Medulla oblongata (tissue), 1 donor: ENCODE data around the gene SGPP2.
"Not testable (repeated sequence)": the region's sequence is repeated elsewhere in the genome, so short reads cannot be mapped to it uniquely, and the experiment has no call there.

Experiments used
- DNase-seq: peaks from one replicate; pipeline ENCODE4 v3.0.0-alpha.2; 2015; ENCODE audit errors: extremely low spot score

The SGPP2 gene

DNA sequence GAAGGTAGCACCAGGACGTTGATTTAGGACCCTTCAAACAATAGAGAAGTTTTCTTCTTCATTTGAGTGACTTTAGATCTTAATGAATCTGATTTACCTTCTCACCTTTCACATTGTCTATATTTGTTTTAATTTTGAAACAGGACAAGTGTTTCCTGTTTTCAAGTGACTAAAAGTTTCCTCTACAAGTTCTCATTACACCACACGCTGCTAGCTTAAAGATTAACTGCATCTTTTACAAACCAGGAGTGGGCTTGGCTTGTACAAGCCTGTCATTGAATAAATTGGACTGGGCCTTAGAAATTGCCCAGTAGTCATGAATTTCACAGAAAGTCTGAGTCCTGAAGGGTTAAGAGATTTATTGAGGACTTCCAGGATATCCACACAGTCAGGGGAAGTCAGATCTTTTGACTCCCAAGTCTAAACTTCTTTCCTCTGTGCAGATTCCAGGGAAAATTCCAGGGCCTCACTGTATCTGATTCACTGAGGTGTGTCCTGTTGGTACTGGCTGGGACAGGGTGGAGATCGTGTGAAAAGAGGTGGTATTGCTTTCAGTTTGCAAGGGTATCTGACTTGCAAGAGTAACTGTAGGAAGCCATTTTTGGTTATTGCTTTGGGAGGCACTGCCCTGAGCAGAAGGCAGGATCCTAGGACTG, 3.4 kb downstream of the SGPP2 start:
- DNase-seq: no peak

DNA sequence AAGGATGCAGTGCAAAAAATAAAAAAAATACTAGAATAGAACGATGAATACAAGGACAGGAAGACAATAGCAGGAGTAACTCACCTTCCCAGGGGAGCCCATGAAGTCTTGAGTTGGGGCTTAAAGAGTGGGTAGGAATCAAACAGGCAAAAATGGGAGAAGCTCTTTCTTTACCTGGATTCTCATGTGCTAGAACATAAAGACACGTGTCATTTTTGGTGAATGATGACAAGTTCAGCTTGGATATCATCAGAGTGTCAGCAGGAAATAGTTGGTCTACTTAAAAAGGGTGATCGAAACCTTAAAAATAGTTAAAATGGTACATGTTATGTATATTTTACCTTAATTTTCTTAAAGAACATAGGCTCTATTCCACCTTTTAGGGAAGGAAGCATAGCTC, 5.7 kb downstream of the SGPP2 start:
- DNase-seq: no peak

DNA sequence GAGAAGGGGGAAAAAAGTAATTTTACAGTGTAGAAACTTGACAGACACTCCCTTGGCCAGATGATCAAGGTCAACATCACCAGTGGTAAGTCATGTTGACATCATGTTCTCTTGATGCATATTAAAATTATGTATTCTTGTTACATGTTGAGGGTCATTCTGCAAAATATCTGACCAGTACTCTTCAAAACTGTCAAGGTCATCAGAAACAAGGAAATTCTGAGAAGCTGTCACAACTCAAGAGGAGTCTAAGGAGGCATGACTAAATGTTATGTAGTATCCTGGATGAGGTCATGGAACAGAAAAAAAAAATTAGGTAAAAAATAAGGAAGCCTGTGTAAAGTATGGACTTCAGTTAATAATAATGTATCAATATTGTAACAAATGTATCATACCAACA, 6.3 kb downstream of the SGPP2 start:
- no peak for DNase-seq

DNA sequence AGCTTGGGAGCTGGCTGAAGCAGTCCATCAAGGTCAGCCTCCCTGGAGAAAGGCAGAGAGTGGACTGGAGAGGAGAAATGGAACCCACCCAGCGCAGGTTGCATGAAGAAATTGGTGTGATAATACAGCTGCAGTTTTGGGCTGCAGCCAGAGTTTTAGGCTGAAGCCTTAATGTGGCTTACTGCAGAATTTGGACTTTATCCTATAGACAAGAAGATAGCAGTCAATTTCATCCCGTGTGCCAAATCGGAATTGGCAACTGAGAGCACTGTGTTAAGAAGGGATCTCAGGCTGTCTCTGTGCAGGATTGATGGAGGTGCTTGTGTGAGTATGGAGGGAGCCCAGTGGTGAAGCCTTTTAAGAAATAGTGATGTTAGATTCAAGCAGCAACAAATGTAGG, 7.5 kb downstream of the SGPP2 start:
- no peak for DNase-seq

DNA sequence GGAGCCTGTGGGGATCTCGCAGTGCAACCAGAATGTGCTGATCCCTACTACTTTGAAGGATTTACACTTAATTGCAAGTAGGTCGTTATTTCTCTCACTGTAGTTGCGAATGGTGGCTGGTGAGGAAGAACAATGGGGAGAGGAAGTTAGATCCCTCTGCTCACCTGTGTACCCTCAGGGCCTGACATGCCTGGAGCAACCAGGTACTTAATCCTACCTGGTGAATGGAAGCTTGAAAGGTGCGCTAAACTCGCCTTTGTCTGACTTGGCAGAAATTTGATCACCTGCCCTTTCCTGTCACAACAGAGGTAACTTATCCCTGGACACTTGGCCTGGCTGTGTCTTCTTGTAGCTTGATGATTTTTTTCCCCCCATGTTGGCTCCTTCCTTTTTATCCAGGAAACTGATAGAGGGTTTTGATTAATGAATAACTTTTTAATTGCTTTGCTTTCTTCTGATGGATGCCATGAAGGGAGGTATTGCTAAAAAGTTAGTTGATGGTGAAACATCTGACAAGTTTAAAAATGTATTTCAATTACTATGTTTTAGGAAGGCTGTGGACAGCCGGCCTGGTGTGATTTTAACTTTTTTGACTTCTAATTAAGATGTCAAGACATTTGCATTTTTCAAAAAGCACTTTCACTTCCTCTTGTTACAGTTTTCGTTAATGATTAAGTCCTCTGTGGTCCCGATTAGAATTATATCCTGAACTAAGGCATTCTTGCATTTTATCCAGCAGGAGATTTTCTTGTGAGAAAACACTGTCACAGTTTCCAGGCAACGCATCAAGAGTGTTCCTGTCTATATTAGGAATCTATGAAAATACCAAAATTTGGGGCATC, 9.2 kb downstream of the SGPP2 start:
- no peak for DNase-seq

DNA sequence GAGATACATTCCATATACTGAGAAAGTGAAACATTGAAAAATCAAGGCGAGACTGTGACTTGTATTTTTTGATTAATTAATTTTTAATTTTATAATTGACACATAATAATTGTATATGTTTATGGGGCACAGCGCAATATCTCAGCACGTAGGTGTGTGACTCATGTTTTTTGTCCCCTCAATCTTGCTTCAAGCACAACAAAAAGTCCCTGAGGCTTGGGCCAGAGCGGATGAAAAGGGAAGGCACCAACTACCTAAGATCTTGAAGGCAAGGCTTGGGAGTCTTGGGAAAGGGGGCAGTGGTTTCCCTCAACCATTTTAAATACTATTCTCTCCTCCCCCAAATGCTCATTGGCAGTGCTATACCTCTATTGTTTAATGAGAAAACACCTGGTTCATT, 9.9 kb downstream of the SGPP2 start:
- DNase-seq: no peak

DNA sequence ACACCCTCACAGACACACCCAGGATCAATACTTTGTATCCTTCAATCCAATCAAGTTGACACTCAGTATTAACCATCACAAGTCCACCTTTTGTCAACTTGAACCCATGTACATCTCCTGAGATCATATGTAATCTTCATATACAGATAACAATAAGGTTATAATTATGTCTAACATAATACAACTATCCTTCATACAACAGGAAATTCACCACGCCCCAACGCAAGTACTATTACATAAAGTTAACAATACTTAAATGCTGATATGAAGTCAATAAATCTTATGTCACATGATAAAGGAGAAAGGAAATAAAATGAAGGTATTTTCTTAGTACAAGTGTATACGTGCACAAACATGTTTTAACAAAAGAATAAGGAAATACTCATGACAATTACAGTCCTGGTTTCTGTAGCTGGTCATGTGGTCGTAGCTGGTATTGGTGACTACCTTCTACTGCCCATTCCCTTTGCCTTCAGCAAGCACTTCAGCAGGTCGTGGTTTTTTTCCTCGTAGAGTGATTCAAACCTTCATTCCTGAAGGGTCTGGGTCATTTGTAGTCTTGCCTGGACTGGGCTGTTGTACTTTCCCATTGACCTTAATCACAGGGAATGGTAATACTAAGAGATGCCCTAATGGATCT, 11.2 kb downstream of the SGPP2 start:
- DNase-seq: not testable (repeated sequence)

DNA sequence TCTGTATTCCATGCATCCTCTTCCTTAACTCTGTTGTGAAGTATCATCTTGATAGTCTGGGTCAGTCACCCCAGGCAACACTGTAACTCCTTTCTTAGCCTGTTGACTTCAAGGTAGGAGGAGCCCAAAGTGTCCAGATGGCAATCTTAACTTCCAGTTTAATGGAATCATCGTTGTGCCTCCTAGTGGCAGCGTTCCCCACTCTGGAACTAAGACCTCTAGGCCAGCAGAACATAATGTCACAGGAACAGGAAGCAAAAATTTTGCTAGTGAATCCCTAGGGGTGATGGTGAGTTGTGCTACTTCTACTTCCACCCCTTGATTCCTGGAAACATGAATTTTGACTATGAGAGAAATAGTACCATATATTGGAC, 11.7 kb downstream of the SGPP2 start:
- DNase-seq: no peak

DNA sequence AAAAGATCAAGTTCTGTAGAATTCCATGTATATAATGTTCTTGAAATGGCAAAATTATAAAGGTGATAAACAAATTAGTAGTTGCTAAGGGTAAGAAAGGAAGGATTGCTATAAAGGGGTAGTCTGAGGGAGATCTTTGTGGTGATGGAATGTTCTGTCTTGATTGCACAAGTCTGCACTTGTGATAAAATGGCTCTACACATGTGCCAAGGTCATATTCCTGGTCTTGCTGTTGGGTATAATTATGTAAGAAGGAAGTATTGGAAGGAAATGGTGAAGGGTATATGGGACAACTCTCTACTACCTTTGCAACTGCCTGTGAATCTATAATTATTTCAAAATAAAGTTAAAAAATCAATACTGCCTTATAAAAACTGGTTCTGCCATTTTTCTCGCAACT, 15.3 kb downstream of the SGPP2 start:
- no peak for DNase-seq

DNA sequence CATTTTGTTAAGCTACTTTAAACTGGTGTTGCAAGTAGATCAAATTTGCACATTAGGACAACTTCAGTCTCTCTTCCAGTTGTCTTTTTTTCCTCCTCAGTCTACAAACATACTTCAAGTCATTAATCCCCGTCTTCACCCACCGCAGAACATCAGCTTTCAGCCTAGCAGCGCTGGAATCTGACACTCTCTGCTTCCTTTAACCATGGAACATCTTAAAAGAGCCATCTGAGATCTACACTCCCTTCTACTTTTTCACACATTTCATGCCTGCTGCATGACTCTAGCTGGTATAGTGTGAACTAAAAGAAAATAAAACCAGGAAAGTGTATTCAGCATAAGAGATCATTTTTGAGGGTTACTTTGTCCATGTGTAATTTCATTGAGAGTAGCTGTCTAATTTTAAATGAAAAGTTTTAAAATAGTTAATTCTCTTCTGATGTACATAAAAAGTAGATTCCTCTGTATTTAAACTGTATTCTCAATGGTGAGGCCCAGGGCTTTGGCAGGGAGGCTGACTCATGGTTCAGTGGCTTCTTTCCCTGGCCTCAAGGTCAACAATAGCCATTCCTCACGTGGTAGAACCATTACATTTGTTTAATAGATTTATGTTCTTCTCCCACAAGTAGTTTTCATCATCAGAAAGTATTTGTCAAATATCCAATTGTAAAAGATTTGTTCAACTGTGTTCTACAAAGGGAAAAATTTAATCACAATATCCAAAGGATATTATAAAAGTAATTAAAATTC, 16.5 kb downstream of the SGPP2 start:
- DNase-seq: no peak

DNA sequence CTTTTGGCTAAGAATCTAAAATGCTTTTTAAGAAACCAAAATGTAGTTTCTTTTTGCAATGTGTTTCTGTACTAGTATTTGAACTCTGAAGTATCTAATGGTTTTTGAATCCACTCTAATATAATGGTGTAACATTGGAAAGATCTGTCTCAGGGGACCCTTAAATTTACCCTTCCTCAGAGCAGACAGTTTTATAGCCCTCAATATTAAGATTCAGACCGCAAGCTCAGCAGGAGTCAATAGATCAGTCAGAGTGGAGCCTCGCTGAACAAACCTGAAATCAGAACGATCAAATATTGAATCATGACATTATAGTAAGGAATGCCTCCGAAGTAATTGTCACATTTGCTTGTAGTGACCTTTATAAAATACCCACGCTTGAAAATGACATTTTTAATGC, 18.3 kb downstream of the SGPP2 start:
- DNase-seq: no peak

DNA sequence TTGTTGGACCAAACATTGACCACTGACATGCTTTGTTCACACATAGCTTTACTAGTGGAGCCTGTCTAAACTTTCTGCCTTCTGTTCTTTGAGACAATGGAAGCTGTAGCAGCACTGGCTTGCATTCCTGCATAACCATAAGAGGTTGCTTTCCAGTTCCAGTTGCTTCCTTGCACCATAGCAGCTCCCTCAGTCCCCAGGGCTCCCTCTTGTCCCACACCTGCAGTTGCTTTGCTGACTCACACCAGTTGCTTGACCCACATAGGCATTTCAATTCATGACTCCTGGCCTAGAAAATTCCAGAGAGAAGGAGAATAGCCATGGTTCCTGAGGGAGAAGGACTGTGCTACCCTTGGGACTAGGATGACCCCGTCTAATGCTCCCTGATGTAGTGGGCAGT, 20.9 kb downstream of the SGPP2 start:
- no peak for DNase-seq

DNA sequence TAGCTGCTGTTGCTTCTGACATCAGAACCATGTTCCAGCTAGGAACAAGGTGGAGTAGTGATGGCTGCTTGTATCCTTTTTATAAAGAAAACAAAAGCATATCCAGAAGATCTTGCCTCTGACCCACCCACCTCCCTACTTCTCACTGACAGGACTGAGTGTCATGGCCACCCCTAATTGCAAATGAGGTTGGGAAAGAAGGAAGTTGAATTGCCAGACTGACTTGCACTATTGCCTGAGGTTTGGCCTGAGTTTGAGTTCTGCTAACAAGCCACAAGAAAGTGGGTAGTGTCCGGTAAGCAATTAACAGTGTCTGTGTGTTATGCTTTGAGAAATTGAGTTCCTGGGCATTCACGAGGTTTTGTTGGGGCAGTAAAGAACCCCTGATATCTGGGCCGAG, 22.8 kb downstream of the SGPP2 start:
- DNase-seq: no peak

DNA sequence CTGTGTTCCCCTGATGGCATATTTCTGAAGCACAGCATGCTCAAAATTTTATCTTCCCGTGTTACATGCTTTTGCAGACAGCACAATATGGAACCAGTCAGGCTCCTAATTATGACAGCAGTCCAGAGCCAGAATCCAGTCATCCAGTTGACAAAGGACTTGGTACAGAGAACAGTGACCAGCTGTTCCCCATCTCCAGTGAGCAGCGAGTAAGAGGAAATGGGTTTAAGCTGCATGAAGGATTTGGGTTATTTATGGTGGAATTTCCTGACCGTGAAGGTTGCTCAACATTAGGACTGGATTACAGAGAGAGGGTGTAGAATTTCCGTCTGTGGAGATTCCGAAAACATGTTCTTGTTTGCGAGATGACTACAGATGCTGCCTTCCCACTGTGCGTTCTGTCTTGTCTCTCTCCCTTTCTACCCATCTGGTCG, 24.4 kb downstream of the SGPP2 start:
- DNase-seq: no peak

DNA sequence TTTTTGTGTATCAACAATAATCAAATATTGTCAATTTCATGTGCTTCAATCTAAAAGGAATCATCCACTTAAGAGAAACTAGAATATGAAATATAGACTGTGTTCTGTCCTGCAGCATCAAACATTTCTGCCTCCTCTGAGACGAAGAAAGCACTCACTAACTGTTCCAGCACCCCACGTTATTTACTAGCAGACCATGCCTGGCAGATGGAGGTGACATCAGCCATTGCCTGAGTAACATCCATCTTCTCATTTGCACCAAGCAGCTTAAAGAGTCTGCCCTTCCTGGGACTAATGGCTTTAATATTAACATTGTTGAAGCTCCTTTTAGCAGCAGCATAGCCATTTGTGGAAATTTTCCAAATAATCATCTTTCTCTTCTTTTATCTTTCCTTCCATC, 25.7 kb downstream of the SGPP2 start:
- DNase-seq: no peak

DNA sequence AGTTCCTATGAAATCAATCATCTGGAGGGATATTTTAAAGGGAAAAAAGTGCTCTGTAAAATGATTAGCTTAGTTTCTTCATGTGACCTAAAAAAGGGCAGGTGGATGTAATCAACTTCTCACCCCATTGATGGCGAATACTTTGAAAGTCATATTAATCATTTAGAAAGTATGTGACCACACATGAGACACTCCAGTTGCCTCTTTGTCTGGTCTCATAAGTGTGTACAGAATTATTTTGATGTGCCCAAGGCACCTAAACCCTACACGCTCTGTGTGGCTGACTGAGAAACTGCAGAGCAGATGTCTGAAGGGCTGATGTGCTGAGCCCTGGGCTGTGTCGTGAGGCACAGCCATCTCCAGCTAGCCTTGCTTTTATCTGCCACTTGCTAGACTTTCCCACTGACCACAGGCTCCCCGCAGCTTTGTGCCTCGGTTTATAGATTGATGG, 26.9 kb downstream of the SGPP2 start:
- DNase-seq: no peak

DNA sequence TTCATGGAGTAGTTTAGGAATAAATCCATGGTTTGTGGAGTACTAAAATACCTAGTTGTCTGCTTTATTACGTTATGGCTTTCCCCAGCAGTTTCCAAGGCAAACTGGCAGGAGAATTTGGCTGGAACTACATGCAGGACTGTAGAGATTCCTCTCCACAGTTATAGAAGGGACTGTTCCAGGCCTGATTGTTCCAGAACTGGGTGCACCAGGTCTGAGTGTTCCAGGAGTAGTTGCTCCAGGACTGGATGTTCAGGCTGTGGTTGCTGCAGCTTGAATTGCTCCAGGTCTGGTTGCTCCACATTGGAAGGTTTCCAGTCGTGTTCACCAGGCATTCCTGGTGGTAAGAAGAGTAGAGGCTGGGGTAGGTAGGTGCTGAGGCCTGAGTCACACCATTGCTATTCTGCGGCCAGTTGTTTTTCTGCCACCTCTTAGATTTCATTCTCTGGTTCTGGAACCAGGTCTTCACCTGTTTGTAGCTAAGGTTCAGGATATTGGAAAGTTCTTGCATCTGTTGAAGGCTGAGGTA, 28.1 kb downstream of the SGPP2 start:
- DNase-seq: no peak

DNA sequence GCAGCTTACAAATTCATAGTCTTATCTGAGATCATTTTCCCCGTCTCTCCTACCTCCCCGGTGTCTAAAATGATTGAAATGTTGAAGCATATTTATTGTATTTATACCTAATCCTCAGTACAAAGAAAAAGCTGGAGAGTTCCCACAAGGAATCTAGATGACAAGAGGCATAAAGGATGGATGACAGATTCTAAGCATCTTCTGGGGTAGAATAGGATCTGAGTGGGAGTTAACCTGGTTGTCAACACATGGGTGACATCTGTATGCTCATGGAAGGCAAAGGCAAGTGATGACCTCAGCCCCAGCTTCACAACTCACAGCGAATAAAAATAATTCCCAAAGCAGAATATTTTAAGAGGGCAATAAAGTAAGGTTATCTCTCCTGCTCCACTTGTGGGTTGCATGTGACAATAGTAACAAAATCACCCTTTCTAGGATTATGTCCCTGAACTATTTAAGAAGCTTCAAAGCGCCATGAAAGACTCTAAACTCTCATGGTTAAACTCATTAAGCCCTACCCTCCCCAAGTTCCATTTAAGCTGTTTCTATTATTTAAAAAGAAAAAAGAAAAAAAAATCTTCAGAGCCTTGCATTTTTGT, 32.2 kb downstream of the SGPP2 start:
- no peak for DNase-seq

DNA sequence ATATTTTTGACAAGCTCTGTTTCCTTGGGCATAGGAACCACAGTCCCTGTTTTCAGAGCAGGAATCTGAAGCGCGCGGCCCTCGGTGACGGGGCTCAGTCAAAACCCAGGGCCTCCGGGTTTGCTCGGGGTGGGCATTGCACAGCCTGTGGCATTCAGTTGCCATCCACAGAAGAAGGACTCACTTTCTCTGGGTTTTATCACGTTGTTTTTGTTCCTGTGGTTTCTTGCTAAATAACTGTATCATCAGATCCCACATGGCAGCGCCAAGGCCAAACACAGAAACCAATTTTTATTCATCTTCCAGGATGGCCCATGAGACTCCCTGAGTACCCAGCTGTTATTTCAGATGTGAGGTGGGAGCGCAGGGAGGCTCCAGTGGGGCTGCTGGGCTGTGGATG, 35.6 kb downstream of the SGPP2 start:
- no peak for DNase-seq

DNA sequence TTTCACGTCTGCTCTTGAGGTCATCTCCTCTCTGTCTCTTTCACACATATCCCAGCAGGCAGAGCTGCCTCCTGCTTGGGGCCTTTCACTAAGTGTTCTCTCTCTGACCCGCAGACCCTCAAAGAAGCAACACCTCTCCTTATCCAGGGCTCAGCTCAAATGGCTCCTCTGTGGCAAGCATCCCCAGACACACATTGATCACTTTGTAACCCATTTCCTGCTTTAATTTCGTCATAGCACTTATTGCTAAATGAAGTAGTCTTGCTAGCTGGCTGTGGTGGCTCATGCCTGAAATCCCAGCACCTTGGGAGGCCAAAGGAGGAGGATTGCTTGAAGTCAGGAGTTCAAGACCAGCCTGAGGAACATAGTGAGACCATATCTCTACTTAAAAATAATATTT, 41.4 kb downstream of the SGPP2 start:
- DNase-seq: no peak

DNA sequence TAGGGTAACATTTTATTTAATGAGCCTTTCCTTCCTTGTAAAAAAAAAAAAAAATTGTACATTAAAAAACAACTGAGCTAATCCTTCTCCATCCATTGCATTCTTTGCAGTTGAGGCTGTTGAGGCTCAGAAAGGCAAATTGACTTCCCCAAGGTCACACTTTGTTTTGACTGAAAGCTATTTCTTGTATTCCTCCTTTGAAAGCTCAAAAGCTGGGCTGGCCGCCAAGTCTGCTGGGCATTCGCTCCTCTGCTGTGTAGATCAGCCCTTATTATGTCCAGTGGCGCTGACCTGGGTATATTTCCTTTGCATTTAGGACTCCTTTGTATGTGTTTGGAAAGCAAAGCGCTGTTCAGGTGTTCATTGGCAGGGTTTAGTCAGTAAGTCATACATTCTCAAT, 44.0 kb downstream of the SGPP2 start:
- DNase-seq: peak; percentile 23
